ENCODE data around the gene ISLR2.

- TF ChIP-seq CTCF (IDR thresholded peaks at IDR 0.05): no peak
- TF ChIP-seq POLR2A (IDR thresholded peaks at IDR 0.05): no peak
- TF ChIP-seq POLR2AphosphoS5 (IDR thresholded peaks at IDR 0.05): no peak
These were observed 45.1 kb downstream of the ISLR2 start for GRCh38 chr15:74175271-74176191.

Data from upper lobe of left lung (tissue), 4 donors.